Esophagus squamous epithelium (tissue), 5 donors: Measurements from ENCODE around the gene SAMD7. TPM values are rescaled to one million over a fixed set of nuclear protein-coding genes. Genes with fewer than 3 reads are reported as not detected.

ENCODE experiments used
- DNase-seq: peaks from one replicate; lab custom pipeline; 2025; lab: John Stamatoyannopoulos, UW
- H3K27ac ChIP-seq, 4 donors: fragments of 200-600 bp; sonication (generic); one replicate each; pipeline ENCODE4 v1.5.1; 2016 to 2019; ENCODE audit warnings: mild to moderate bottlenecking in 1 of 4
- H3K27me3 ChIP-seq, 4 donors: fragments of 200-600 bp; sonication (generic); 1 replicate in 3 of 4; 2 replicates in 1 of 4; pipeline versions ENCODE4 v1.5.1 to v1.6.0; 2017 to 2021; ENCODE audit warnings: antibody characterized with exemption in 1 of 4
- H3K36me3 ChIP-seq, 3 donors: fragments of 200-600 bp; sonication (generic); one replicate each; pipeline ENCODE4 v1.5.1; 2016 to 2019
- H3K4me1 ChIP-seq, 3 donors: fragments of 200-600 bp; sonication (generic); one replicate each; pipeline ENCODE4 v1.5.1; 2017 to 2019
- H3K4me3 ChIP-seq, 4 donors: fragments of 200-600 bp; sonication (generic); 1 replicate in 3 of 4; 2 replicates in 1 of 4; pipeline ENCODE4 v1.5.1; 2016 to 2019; ENCODE audit warnings: mild to moderate bottlenecking in 2 of 4, moderate library complexity in 1 of 4
- H3K9me3 ChIP-seq, 3 donors: fragments of 200-600 bp; sonication (generic); one replicate each; pipeline ENCODE4 v1.5.1; 2016 to 2019
- CTCF ChIP-seq, 6 experiments: fragments of 450-650 bp in 4 of 6; fragments of 200-600 bp in 2 of 6; sonication (generic) in 2 of 6; IDR thresholded peaks; one replicate each; pipeline ENCODE4 v1.5.1; 2016 to 2019; ENCODE audit warnings: antibody characterized with exemption in 6 of 6, mild to moderate bottlenecking in 4 of 6, moderate library complexity in 4 of 6
- POLR2A ChIP-seq, 4 donors: fragments of 450-650 bp; IDR thresholded peaks; one replicate each; pipeline ENCODE4 v1.6.1; 2017; ENCODE audit warnings: antibody characterized with exemption in 4 of 4, mild to moderate bottlenecking in 4 of 4, moderate library complexity in 3 of 4
- WGBS, 2 donors: methylation state at CpG; one replicate each; pipeline ENCODE4 v1.1.5; 2018; 5-methylcytosine and 5-hydroxymethylcytosine counted together
- intact Hi-C: fragments of 100-400 bp; cut with DNase I; formaldehyde crosslinking; loops from one replicate; pipeline ENCODE4 v1.15.0; 2022
- total RNA-seq, 4 donors: library from RNA; depleted of rRNA; stranded (reverse); fragments of >200 nt; gene quantifications; one replicate each; pipeline ENCODE4 v1.1.0, GENCODE V29; 2016
- donor health status: DM: yes; HTN: yes; CAD: no.

SAMD7 gene
- total RNA-seq, 4 donors from 2014 or later, result not detected

- 7 to 8% methylated on average over 14 to 18 of the region's 44 CpGs for WGBS, 2 donors
- Histone ChIP-seq H3K36me3 (peaks cover 0 to 6% (median 0%) of the 10 kb centered on the region in 3 donors), H3K4me3 (peak overlapping the region; percentile 77 to 98 (median 88)), H3K9me3 (no peaks in the 10 kb centered on the region), H3K4me1 (peaks cover 4 to 43% (median 9%) of the 10 kb centered on the region in 3 donors), H3K27me3 (no peaks in the 10 kb centered on the region), H3K27ac (peak overlapping the region; percentile 91 to 97 (median 96))
- TF ChIP-seq POLR2A (IDR thresholded peaks at IDR 0.05), result no peak
- DNase-seq, result no peak
- intact Hi-C loops, result no loop called here
Measured at GRCh38 chr3:169966951-169967915, 55.9 kb downstream of the SAMD7 start.

- Histone ChIP-seq H3K36me3 (peaks cover 0 to 8% (median 0%) of the 10 kb centered on the region in 3 donors), H3K9me3 (no peaks in the 10 kb centered on the region), H3K4me1 (peaks cover 4 to 48% (median 9%) of the 10 kb centered on the region in 3 donors), H3K27ac (peak overlapping the region in 2 of 4 donors; percentile 95 to 96), H3K27me3 (no peaks in the 10 kb centered on the region), H3K4me3 (peak overlapping the region in 2 of 4 donors; percentile 83 to 98)
- intact Hi-C loops, result no loop called here
- 40 to 43% methylated on average over 2 of the region's 2 CpGs for WGBS, 2 donors
- no peak for DNase-seq
- no peak for TF ChIP-seq CTCF (IDR thresholded peaks at IDR 0.05)
- no peak for TF ChIP-seq POLR2A (IDR thresholded peaks at IDR 0.05)
Measured at GRCh38 chr3:169968224-169968885, 57.0 kb downstream of the SAMD7 start.

- no peaks in the 10 kb centered on the region for H3K27me3 ChIP-seq
- intact Hi-C loops, result no loop called here
- H3K27ac ChIP-seq, result no peak overlapping the region
- H3K9me3 ChIP-seq, result no peaks in the 10 kb centered on the region
- peaks cover 0 to 12% (median 0%) of the 10 kb centered on the region in 3 donors for H3K36me3 ChIP-seq
- no peak overlapping the region for H3K4me3 ChIP-seq
- H3K4me1 ChIP-seq, result peaks cover 4 to 48% (median 9%) of the 10 kb centered on the region in 3 donors
- no peak for DNase-seq
- WGBS, 2 donors, result 53 to 58% methylated on average over 5 of the region's 5 CpGs
- TF ChIP-seq POLR2A (IDR thresholded peaks at IDR 0.05), result no peak
- TF ChIP-seq CTCF (IDR thresholded peaks at IDR 0.05), result no peak
Measured at GRCh38 chr3:169969174-169970095, 58.1 kb downstream of the SAMD7 start.

- 32 to 43% methylated on average over 1 of the region's 1 CpG for WGBS, 2 donors
- H3K4me1 ChIP-seq, result peaks cover 4 to 47% (median 9%) of the 10 kb centered on the region in 3 donors
- H3K4me3 ChIP-seq, result no peak overlapping the region
- intact Hi-C loops, result no loop called here
- no peak overlapping the region for H3K27ac ChIP-seq
- TF ChIP-seq CTCF (IDR thresholded peaks at IDR 0.05) (no peak), POLR2A (IDR thresholded peaks at IDR 0.05) (no peak)
- H3K27me3 ChIP-seq, result no peaks in the 10 kb centered on the region
- peaks cover 0 to 19% (median 0%) of the 10 kb centered on the region in 3 donors for H3K36me3 ChIP-seq
- H3K9me3 ChIP-seq, result no peaks in the 10 kb centered on the region
- no peak for DNase-seq
Measured at GRCh38 chr3:169970847-169971246, 59.5 kb downstream of the SAMD7 start.

GRCh38 chr3:169971522-169971921, 60.1 kb downstream of the SAMD7 start:
- no peak for TF ChIP-seq POLR2A (IDR thresholded peaks at IDR 0.05)
- no peak for TF ChIP-seq CTCF (IDR thresholded peaks at IDR 0.05)
- H3K9me3 ChIP-seq, result no peaks in the 10 kb centered on the region
- intact Hi-C loops, result no loop called here
- peaks cover 0 to 26% (median 0%) of the 10 kb centered on the region in 3 donors for H3K36me3 ChIP-seq
- H3K27me3 ChIP-seq, result no peaks in the 10 kb centered on the region
- WGBS, 2 donors, result 80 to 92% methylated on average over 2 of the region's 2 CpGs
- peaks cover 4 to 41% (median 9%) of the 10 kb centered on the region in 3 donors for H3K4me1 ChIP-seq
- H3K4me3 ChIP-seq, result no peak overlapping the region
- no peak overlapping the region for H3K27ac ChIP-seq
- no peak for DNase-seq
